WTC11 (cell line): ENCODE data around the gene MAP6D1. TPM values are rescaled to one million over a fixed set of nuclear protein-coding genes. Genes with fewer than 3 reads are reported as not detected.
"Not testable (repeated sequence)": the region's sequence is repeated elsewhere in the genome, so short reads cannot be mapped to it uniquely, and the experiment has no call there.

ENCODE experiments used
- ATAC-seq: fragments of 200-7000 bp; cut with Tn5 transposase; 2 replicates; pipeline ENCODE4 v1.10.0; 2021; ENCODE audit warnings: mild to moderate bottlenecking, moderate library complexity
- CTCF ChIA-PET: fragments of 300-600 bp; sonication (Branson Sonifier 250); formaldehyde crosslinking; loops from one replicate; lab custom pipeline; 2021; ENCODE audit warnings: antibody characterized with exemption; lab: Charles Lee
- POLR2A ChIA-PET: fragments of 350-600 bp; sonication (Branson Sonifier 250); formaldehyde crosslinking; loops from one replicate; lab custom pipeline; 2021; ENCODE audit warnings: antibody characterized with exemption; lab: Charles Lee
- DNase-seq: peaks from one replicate; pipeline ENCODE4 v3.0.0; 2021; ENCODE audit warnings: low spot score
- H3K27ac Mint-ChIP-seq: 2 replicates; pipeline ENCODE4 v1.8.0; 2021; ENCODE audit warnings: mixed read lengths
- H3K27me3 Mint-ChIP-seq: 2 replicates; pipeline ENCODE4 v1.8.0; 2021; ENCODE audit warnings: low read depth, mild to moderate bottlenecking, moderate library complexity, mixed read lengths
- H3K36me3 Mint-ChIP-seq: 2 replicates; pipeline ENCODE4 v1.8.0; 2021; ENCODE audit warnings: mixed read lengths
- H3K4me1 Mint-ChIP-seq: 2 replicates; pipeline ENCODE4 v1.8.0; 2022; ENCODE audit warnings: mixed read lengths
- H3K4me3 Mint-ChIP-seq: 2 replicates; pipeline ENCODE4 v1.8.0; 2021; ENCODE audit warnings: mild to moderate bottlenecking, moderate library complexity, mixed read lengths
- H3K9me3 Mint-ChIP-seq: 2 replicates; pipeline ENCODE4 v1.8.0; 2021; ENCODE audit warnings: mixed read lengths
- EMX1 ChIP-seq: fragments of 250-450 bp; sonication (Bioruptor Pico); IDR thresholded peaks from 2 replicates; pipeline ENCODE4 v1.8.0; 2021; ENCODE audit warnings: mild to moderate bottlenecking
- FOXP1 ChIP-seq: sonication (generic); formaldehyde crosslinking; IDR thresholded peaks from 2 replicates; pipeline ENCODE4 v1.8.0; 2022; ENCODE audit warnings: missing genetic modification reagents, mild to moderate bottlenecking, moderate library complexity, borderline replicate concordance
- HMGA2 ChIP-seq: fragments of 250-450 bp; sonication (Bioruptor Pico); IDR thresholded peaks from 2 replicates; pipeline ENCODE4 v1.4.0; 2021; ENCODE audit warnings: mild to moderate bottlenecking, moderate library complexity
- JAZF1 ChIP-seq: fragments of 250-450 bp; sonication (Bioruptor Pico); IDR thresholded peaks from 2 replicates; pipeline ENCODE4 v1.9.0; 2021; ENCODE audit warnings: moderate library complexity, mild to moderate bottlenecking, inconsistent platforms
- MXD4 ChIP-seq: fragments of 250-450 bp; sonication (Bioruptor Pico); IDR thresholded peaks from 2 replicates; pipeline ENCODE4 v1.8.0; 2021; ENCODE audit warnings: mild to moderate bottlenecking, moderate library complexity, borderline replicate concordance
- NFE2L1 ChIP-seq: sonication (generic); formaldehyde crosslinking; IDR thresholded peaks from 2 replicates; pipeline ENCODE4 v1.8.1; 2023; ENCODE audit warnings: missing genetic modification reagents
- NR1H2 ChIP-seq: sonication (generic); formaldehyde crosslinking; IDR thresholded peaks from 2 replicates; pipeline ENCODE4 v1.9.0; 2021; ENCODE audit warnings: mild to moderate bottlenecking, moderate library complexity, missing genetic modification reagents
- PRRX2 ChIP-seq: fragments of 250-450 bp; sonication (Bioruptor Pico); IDR thresholded peaks from 2 replicates; pipeline ENCODE4 v1.8.0; 2021; ENCODE audit warnings: mild to moderate bottlenecking
- SP1 ChIP-seq: sonication (generic); formaldehyde crosslinking; conservative IDR thresholded peaks from 2 replicates; pipeline ENCODE4 v1.8.1; 2022; ENCODE audit warnings: missing genetic modification reagents
- TEAD1 ChIP-seq: sonication (generic); formaldehyde crosslinking; IDR thresholded peaks from 2 replicates; pipeline ENCODE4 v1.8.0; 2022; ENCODE audit warnings: mild to moderate bottlenecking, missing genetic modification reagents
- ZBTB21 ChIP-seq: sonication (generic); formaldehyde crosslinking; IDR thresholded peaks from 2 replicates; pipeline ENCODE4 v1.8.1; 2023; ENCODE audit warnings: mild to moderate bottlenecking, missing genetic modification reagents, borderline replicate concordance
- ZNF263 ChIP-seq: sonication (generic); formaldehyde crosslinking; IDR thresholded peaks from 2 replicates; pipeline ENCODE4 v1.8.1; 2022; ENCODE audit warnings: low read depth, mild to moderate bottlenecking, moderate library complexity, missing genetic modification reagents
- ZNF512 ChIP-seq: sonication (generic); formaldehyde crosslinking; IDR thresholded peaks from 2 replicates; pipeline ENCODE4 v1.8.1; 2022; ENCODE audit warnings: missing genetic modification reagents, borderline replicate concordance
- total RNA-seq: library from RNA; stranded (reverse); gene quantifications from 3 replicates; pipeline ENCODE4 v1.2.3, GENCODE V29; 2021
- TF ChIP-seq, protein P1 (sequence below): sonication (generic); formaldehyde crosslinking; conservative IDR thresholded peaks from 2 replicates; pipeline ENCODE4 v1.8.1; 2023; ENCODE audit warnings: mild to moderate bottlenecking, low read depth, missing genetic modification reagents, moderate library complexity
- TF ChIP-seq, protein P2 (sequence below): fragments of 250-450 bp; sonication (Bioruptor Pico); conservative IDR thresholded peaks from 2 replicates; pipeline ENCODE4 v1.9.0; 2021; ENCODE audit warnings: mild to moderate bottlenecking
- TF ChIP-seq, protein P3 (sequence below): fragments of 250-450 bp; sonication (Bioruptor Pico); IDR thresholded peaks from 2 replicates; pipeline ENCODE4 v1.9.0; 2021; ENCODE audit warnings: mild to moderate bottlenecking
- TF ChIP-seq, protein P4 (sequence below): sonication (generic); formaldehyde crosslinking; IDR thresholded peaks from 2 replicates; pipeline ENCODE4 v1.8.0; 2022; ENCODE audit warnings: mild to moderate bottlenecking, missing genetic modification reagents
- TF ChIP-seq, protein P5 (sequence below): sonication (generic); formaldehyde crosslinking; IDR thresholded peaks from 2 replicates; pipeline ENCODE4 v1.8.1; 2022; ENCODE audit warnings: mild to moderate bottlenecking, moderate library complexity, missing genetic modification reagents

The MAP6D1 gene
- total RNA-seq, 1 experiment from 2014 or later, result 6.3 TPM

- TF ChIP-seq, protein P1, sequence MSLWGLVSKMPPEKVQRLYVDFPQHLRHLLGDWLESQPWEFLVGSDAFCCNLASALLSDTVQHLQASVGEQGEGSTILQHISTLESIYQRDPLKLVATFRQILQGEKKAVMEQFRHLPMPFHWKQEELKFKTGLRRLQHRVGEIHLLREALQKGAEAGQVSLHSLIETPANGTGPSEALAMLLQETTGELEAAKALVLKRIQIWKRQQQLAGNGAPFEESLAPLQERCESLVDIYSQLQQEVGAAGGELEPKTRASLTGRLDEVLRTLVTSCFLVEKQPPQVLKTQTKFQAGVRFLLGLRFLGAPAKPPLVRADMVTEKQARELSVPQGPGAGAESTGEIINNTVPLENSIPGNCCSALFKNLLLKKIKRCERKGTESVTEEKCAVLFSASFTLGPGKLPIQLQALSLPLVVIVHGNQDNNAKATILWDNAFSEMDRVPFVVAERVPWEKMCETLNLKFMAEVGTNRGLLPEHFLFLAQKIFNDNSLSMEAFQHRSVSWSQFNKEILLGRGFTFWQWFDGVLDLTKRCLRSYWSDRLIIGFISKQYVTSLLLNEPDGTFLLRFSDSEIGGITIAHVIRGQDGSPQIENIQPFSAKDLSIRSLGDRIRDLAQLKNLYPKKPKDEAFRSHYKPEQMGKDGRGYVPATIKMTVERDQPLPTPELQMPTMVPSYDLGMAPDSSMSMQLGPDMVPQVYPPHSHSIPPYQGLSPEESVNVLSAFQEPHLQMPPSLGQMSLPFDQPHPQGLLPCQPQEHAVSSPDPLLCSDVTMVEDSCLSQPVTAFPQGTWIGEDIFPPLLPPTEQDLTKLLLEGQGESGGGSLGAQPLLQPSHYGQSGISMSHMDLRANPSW, result no peak
- TF ChIP-seq HMGA2 (CRISPR knock-in tag) (no peak), SP1 (CRISPR knock-in tag) (no peak), NFE2L1 (CRISPR knock-in tag) (no peak), ZBTB21 (CRISPR knock-in tag) (no peak), EMX1 (CRISPR knock-in tag) (no peak), JAZF1 (CRISPR knock-in tag) (no peak), MXD4 (no peak), TEAD1 (no peak), FOXP1 (CRISPR knock-in tag) (no peak), PRRX2 (no peak)
- TF ChIP-seq, protein P2, sequence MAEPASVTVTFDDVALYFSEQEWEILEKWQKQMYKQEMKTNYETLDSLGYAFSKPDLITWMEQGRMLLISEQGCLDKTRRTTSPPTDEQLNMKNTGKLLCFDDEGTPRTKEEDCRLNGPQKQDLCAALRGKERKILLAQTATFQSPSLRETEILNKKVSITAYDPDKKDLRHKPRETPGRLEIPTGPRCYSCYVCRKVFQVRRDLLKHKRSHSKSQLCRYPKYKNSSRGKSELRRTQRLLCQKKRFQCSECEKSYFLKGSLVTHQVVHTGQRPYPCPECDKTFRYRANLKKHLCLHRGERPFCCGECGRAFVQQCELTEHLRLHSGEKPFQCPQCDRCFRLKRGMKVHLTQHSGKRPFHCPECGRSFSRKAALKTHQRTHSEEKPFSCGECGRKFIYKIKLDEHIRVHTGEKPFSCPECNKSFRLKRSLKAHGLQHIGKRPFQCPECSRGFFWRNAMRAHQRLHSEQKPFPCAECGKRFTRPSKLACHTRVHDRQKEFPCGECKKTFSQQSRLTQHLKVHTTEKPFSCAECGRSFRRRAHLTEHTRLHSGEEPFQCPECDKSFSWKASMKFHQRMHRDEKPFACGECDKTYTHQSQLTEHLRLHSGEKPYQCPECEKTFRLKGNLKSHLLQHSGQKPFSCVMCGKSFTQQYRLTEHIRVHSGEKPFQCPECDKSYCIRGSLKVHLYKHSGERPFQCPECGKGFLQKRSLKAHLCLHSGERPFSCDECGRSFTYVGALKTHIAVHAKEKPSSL (CRISPR knock-in tag), result no peak
- TF ChIP-seq, protein P3, sequence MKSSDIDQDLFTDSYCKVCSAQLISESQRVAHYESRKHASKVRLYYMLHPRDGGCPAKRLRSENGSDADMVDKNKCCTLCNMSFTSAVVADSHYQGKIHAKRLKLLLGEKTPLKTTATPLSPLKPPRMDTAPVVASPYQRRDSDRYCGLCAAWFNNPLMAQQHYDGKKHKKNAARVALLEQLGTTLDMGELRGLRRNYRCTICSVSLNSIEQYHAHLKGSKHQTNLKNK (CRISPR knock-in tag), result no peak
- TF ChIP-seq, protein P4, sequence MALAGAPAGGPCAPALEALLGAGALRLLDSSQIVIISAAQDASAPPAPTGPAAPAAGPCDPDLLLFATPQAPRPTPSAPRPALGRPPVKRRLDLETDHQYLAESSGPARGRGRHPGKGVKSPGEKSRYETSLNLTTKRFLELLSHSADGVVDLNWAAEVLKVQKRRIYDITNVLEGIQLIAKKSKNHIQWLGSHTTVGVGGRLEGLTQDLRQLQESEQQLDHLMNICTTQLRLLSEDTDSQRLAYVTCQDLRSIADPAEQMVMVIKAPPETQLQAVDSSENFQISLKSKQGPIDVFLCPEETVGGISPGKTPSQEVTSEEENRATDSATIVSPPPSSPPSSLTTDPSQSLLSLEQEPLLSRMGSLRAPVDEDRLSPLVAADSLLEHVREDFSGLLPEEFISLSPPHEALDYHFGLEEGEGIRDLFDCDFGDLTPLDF (CRISPR knock-in tag), result no peak
These were observed 34.7 kb downstream of the MAP6D1 start (continued) for GRCh38 chr3:183790700-183791099.

- no peaks in the 10 kb centered on the region for H3K4me1 Mint-ChIP-seq
- ChIA-PET POLR2A (no interaction called here), CTCF (no interaction called here)
- ATAC-seq (no peak), DNase-seq (no peak)
- peak overlapping the region; percentile 10 for H3K27ac Mint-ChIP-seq
- TF ChIP-seq, protein P5, sequence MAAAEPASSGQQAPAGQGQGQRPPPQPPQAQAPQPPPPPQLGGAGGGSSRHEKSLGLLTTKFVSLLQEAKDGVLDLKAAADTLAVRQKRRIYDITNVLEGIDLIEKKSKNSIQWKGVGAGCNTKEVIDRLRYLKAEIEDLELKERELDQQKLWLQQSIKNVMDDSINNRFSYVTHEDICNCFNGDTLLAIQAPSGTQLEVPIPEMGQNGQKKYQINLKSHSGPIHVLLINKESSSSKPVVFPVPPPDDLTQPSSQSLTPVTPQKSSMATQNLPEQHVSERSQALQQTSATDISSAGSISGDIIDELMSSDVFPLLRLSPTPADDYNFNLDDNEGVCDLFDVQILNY, result no peak
- no peak for TF ChIP-seq ZNF263 (CRISPR knock-in tag)
- TF ChIP-seq TEAD1, result no peak
- no peak for TF ChIP-seq NR1H2 (CRISPR knock-in tag)
- TF ChIP-seq ZNF512, result no peak
- peaks cover 70% of the 10 kb centered on the region for H3K36me3 Mint-ChIP-seq
- H3K27me3 Mint-ChIP-seq, result no peaks in the 10 kb centered on the region
- no peaks in the 10 kb centered on the region for H3K9me3 Mint-ChIP-seq
- H3K4me3 Mint-ChIP-seq, result no peak overlapping the region
These were observed 35.6 kb downstream of the MAP6D1 start for GRCh38 chr3:183789826-183790225.

DNA sequence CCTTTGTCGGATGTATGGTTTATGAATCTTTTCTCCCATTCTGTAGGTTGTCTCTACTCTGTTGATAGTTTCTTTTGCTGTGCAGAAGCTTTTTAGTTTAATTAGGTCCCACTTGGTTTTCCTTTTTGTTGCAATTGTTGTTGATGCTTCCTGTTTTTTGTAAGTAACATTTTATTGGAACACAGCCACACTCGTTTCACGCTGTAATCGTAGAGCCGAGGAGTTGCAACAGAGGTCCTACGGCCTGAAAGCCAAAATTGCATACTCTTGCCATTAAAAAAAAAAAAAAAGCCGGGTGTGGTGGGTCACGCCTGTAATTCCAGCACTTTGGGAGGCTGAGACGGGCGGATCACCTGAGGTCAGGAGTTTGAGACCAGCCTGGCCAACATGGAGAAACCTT, 40.9 kb downstream of the MAP6D1 start:
- H3K27ac Mint-ChIP-seq, ATAC-seq, POLR2A ChIA-PET, H3K4me3 Mint-ChIP-seq, CTCF ChIA-PET, H3K4me1 Mint-ChIP-seq, DNase-seq, H3K9me3 Mint-ChIP-seq, H3K27me3 Mint-ChIP-seq: not testable (repeated sequence)
- peaks cover 74% of the 10 kb centered on the region for H3K36me3 Mint-ChIP-seq
